HFFc6 (cell line): ENCODE results near the gene CDK14. TPM values are rescaled to one million over a fixed set of nuclear protein-coding genes. Genes with fewer than 3 reads are reported as not detected.

ENCODE experiments used
- DNase-seq: peaks from one replicate; pipeline ENCODE4 v3.0.0-alpha.2; 2018
- H3K27ac Mint-ChIP-seq: 2 replicates; pipeline ENCODE4 v1.8.0; 2020; ENCODE audit warnings: mild to moderate bottlenecking, mixed read lengths
- H3K27me3 Mint-ChIP-seq: 2 replicates; pipeline ENCODE4 v1.8.0; 2021; ENCODE audit warnings: mild to moderate bottlenecking, moderate library complexity, mixed read lengths; ENCODE audit not compliant: insufficient read depth
- H3K36me3 Mint-ChIP-seq: 2 replicates; pipeline ENCODE4 v1.8.0; 2021; ENCODE audit warnings: low read depth, mixed read lengths
- H3K4me1 Mint-ChIP-seq: 2 replicates; pipeline ENCODE4 v1.8.0; 2020; ENCODE audit warnings: low read depth, mixed read lengths
- H3K4me3 Mint-ChIP-seq: 2 replicates; pipeline ENCODE4 v1.8.0; 2020; ENCODE audit warnings: mild to moderate bottlenecking, moderate library complexity, mixed read lengths
- H3K9me3 Mint-ChIP-seq: 2 replicates; pipeline ENCODE4 v1.8.0; 2020; ENCODE audit warnings: mild to moderate bottlenecking, mixed read lengths
- CTCF ChIP-seq: fragments of 200-600 bp; sonication (generic); IDR thresholded peaks from 2 replicates; pipeline ENCODE4 v1.5.0; 2021; ENCODE audit warnings: antibody characterized with exemption, mild to moderate bottlenecking
- total RNA-seq, 6 experiments: library from RNA; stranded (reverse); fragmentation: NEBNext Ultra II Directional; extraction: Animal tissue kit (Norgen Biotek cat#: 25700); gene quantifications; 2 replicates in 1 of 6; 3 replicates in 5 of 6; pipeline ENCODE4 v1.2.3, GENCODE V29; 2021

The CDK14 gene
- total RNA-seq, 6 experiments from 2014 or later = 18.4 to 28.6 (median 27.2) TPM

DNA sequence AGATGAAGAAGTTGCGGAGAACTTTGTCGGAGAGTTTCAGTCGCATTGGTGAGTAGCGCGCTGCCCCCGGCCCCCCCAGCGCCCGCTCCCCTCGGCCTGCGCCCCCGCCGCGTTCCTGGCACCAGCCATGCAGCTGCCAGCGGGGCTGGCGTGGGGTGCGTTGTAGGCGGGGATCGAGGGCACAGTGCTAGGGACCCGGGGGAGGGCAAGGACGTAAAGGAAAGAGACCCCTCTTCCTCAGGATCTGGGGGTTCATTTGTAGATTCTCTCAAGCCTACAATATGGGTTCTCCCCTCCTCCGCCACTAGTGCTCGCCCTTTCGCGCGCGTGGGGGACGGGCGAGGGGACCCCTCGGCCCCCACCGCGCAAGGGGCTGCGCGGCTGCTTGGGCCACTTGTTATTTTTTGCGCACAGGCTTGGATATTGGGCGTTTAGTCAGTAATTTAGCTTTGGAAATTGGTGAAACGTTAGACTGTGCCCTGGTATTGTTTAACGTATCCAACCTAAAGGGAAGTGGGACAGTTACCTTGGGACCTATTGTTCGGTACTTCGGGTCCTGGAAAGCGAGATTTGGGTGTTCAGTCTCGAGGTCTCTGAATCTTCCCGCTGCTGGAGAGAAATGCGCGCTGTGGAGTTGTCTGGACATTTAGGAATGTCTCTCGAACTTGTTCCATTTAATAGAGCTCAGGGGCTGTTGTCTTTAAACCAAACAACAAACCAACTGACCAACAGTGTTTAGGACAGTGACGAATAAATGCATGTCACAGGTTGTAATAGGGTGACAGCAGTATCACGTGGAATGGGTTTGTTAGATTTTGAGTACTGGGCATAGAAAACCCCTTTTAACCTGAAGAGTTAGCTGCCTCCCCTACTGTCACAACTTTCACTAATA is 796 bp downstream of the CDK14 start:
- DNase-seq = peak; percentile 48
- peaks cover 71% of the 10 kb centered on the region for H3K4me1 Mint-ChIP-seq
- 0 out of 2 replicates have a peak, but pooled peaks cover 3% of the 10 kb centered on the region for H3K36me3 Mint-ChIP-seq
- peaks cover 1% of the 10 kb centered on the region; the same call in 1 of the 2 replicates for H3K27me3 Mint-ChIP-seq
- H3K4me3 Mint-ChIP-seq = peak overlapping the region; percentile 95
- no peaks in the 10 kb centered on the region for H3K9me3 Mint-ChIP-seq
- peak overlapping the region; percentile 87 for H3K27ac Mint-ChIP-seq
- TF ChIP-seq CTCF = no peak; the same call in 1 of the 2 replicates

DNA sequence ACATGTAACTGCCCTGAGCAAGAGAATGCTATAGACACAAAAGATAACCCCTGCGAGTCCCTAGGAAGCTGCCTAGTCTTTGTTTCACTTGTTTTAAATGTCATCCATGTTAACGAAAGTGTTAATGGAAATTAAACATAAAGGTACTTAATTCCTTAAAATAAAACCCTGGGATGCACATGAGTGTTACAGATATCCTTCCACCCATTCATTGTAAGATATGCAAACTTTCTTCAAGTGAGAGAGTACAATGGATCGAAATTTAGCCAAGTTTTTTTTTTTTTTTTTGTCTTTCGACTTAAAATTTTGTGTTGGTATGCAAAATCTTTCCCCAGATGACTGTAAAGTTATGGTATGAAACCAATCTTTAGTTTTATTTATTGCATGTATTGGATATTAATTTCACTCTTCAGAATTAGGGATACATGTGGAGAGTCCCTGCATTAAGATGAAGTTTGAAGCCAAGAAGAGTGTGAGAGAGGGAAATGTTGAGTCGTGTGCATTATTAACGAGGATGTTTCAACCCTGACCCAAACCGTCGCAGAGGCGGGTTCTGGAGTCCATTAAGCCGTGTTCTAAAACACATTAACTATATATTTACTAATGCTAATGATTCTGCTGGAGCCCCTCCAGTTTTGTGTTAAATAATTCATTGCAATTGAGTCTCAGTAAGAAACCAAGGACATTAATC is 1.6 kb downstream of the CDK14 start:
- Mint-ChIP-seq H3K9me3 (no peaks in the 10 kb centered on the region), H3K36me3 (0 out of 2 replicates have a peak, but pooled peaks cover 3% of the 10 kb centered on the region), H3K4me3 (peak overlapping the region; percentile 95), H3K27ac (peak overlapping the region; percentile 54), H3K27me3 (peaks cover 1% of the 10 kb centered on the region; the same call in 1 of the 2 replicates), H3K4me1 (peaks cover 65% of the 10 kb centered on the region)
- TF ChIP-seq CTCF = no peak
- no peak for DNase-seq

- Mint-ChIP-seq H3K27me3 (peaks cover 1% of the 10 kb centered on the region; the same call in 1 of the 2 replicates), H3K36me3 (0 out of 2 replicates have a peak, but pooled peaks cover 3% of the 10 kb centered on the region), H3K9me3 (no peaks in the 10 kb centered on the region), H3K4me1 (peaks cover 54% of the 10 kb centered on the region), H3K27ac (peak overlapping the region; percentile 70), H3K4me3 (peak overlapping the region; percentile 74)
- TF ChIP-seq CTCF = no peak
- DNase-seq = no peak
These were observed 2.9 kb downstream of the CDK14 start for GRCh38 chr7:90599038-90599437.

- Mint-ChIP-seq H3K4me3 (peak overlapping the region; percentile 36; the same call in 1 of the 2 replicates), H3K4me1 (peaks cover 46% of the 10 kb centered on the region), H3K9me3 (no peaks in the 10 kb centered on the region), H3K36me3 (0 out of 2 replicates have a peak, but pooled peaks cover 3% of the 10 kb centered on the region), H3K27me3 (peaks cover 1% of the 10 kb centered on the region; the same call in 1 of the 2 replicates), H3K27ac (peak overlapping the region; percentile 46; the same call in 1 of the 2 replicates)
- TF ChIP-seq CTCF = no peak
- no peak for DNase-seq
These were observed 3.9 kb downstream of the CDK14 start for GRCh38 chr7:90599892-90600555.

- peaks cover 50% of the 10 kb centered on the region for H3K4me1 Mint-ChIP-seq
- no peak overlapping the region for H3K27ac Mint-ChIP-seq
- H3K4me3 Mint-ChIP-seq = no peak overlapping the region
- DNase-seq = no peak
- no peaks in the 10 kb centered on the region for H3K27me3 Mint-ChIP-seq
- H3K9me3 Mint-ChIP-seq = no peaks in the 10 kb centered on the region
- H3K36me3 Mint-ChIP-seq = 0 out of 2 replicates have a peak, but pooled peaks cover 3% of the 10 kb centered on the region
- no peak for TF ChIP-seq CTCF
These were observed 6.2 kb downstream of the CDK14 start for GRCh38 chr7:90602303-90602702.
